Measurements from ENCODE around the gene NRDC. TPM values are rescaled to one million over a fixed set of nuclear protein-coding genes. Genes with fewer than 3 reads are reported as not detected.

Gene NRDC
- total RNA-seq, 2 donors from 2014 or later: 56.8 to 57.7 TPM

DNA sequence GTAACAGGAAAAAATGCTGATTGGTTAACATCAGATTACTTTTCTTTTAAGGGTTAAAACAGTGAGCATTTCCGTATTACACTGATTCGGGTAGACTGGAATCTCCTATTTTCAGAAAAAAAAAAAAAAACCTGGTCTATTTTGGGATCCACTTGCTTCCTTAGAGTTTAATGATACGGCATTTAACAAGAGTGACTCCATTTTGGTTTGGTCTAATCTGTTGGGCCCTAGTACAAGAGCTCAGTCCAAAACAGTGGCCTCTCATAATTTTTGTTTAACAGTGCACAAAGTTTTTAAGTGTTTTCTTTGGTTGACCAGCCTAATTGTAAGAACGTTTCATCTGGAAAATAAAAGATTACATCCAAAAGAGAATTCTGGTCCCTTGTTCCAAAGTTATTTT lies 120.2 kb downstream of the NRDC start:
- no peaks in the 10 kb centered on the region for H3K4me1 ChIP-seq
- TF ChIP-seq, protein P1, sequence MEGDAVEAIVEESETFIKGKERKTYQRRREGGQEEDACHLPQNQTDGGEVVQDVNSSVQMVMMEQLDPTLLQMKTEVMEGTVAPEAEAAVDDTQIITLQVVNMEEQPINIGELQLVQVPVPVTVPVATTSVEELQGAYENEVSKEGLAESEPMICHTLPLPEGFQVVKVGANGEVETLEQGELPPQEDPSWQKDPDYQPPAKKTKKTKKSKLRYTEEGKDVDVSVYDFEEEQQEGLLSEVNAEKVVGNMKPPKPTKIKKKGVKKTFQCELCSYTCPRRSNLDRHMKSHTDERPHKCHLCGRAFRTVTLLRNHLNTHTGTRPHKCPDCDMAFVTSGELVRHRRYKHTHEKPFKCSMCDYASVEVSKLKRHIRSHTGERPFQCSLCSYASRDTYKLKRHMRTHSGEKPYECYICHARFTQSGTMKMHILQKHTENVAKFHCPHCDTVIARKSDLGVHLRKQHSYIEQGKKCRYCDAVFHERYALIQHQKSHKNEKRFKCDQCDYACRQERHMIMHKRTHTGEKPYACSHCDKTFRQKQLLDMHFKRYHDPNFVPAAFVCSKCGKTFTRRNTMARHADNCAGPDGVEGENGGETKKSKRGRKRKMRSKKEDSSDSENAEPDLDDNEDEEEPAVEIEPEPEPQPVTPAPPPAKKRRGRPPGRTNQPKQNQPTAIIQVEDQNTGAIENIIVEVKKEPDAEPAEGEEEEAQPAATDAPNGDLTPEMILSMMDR (IDR thresholded peaks at IDR 0.05): no peak
- no peak for TF ChIP-seq POLR2A (IDR thresholded peaks at IDR 0.05)
- ATAC-seq (no peak), DNase-seq (no peak)
- H3K9me3 ChIP-seq: no peaks in the 10 kb centered on the region
- no peak overlapping the region for H3K27ac ChIP-seq
- no peak overlapping the region for H3K4me3 ChIP-seq
- H3K27me3 ChIP-seq: no peaks in the 10 kb centered on the region
- intact Hi-C loops (cut with DNase I): no loop called here
- no peaks in the 10 kb centered on the region for H3K36me3 ChIP-seq (replicated peaks in 1 of 2; ENCODE audit: insufficient read depth in 1 of 2, low read depth in 2 of 2)
- 83 to 85% methylated on average over 4 of the region's 4 CpGs for WGBS, 2 donors

DNA sequence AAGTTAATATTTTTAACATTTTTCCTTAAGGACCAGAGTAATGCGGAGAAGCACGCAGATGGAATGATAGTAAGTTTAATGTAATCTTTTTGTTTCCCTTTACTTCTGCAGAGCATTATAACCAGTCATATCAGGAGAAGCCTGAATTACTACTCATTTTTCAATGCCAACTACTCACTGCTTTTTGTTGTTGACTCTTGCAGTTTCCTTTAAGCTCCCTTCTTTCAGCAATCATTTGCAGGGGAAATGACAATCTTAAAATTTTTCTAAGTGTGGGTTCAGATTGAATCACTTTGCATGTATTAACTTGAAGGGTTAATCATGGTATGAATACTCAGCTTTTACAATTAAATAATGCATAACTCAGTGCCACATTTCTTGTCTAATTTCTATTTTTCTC lies 122.2 kb downstream of the NRDC start:
- H3K9me3 ChIP-seq: no peaks in the 10 kb centered on the region
- intact Hi-C loops (cut with DNase I): no loop called here
- no peaks in the 10 kb centered on the region for H3K36me3 ChIP-seq (replicated peaks in 1 of 2; ENCODE audit: insufficient read depth in 1 of 2, low read depth in 2 of 2)
- DNase-seq: no peak
- H3K27ac ChIP-seq: no peak overlapping the region
- H3K4me3 ChIP-seq: no peak overlapping the region
- WGBS, 2 donors: 97 to 100% methylated on average over 2 of the region's 2 CpGs
- H3K4me1 ChIP-seq: no peaks in the 10 kb centered on the region
- H3K27me3 ChIP-seq: no peaks in the 10 kb centered on the region
- no peak for TF ChIP-seq POLR2A (IDR thresholded peaks at IDR 0.05)
- TF ChIP-seq, protein P1 (IDR thresholded peaks at IDR 0.05): no peak
- ATAC-seq: no peak

DNA sequence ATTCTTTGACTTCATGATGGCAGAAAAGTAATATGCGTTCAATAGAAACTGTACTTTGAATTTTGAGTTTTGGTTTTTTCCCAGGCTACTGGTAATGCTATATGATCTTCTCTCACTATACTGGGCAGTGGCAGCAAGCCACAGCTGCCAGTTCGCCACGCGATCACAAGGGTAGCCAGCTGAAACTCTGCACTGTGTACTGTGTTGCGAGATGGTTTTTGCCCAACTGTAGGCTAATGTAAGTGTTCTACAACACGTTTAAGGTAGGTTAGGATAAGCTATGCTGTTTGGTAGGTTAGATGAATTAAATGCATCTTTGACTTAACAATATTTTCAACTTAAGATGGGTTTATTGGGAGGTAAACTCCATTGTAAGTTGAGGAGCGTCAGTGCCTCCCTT lies 123.1 kb downstream of the NRDC start:
- Histone ChIP-seq H3K36me3 (replicated peaks in 1 of 2; ENCODE audit: insufficient read depth in 1 of 2, low read depth in 2 of 2) (no peaks in the 10 kb centered on the region), H3K4me3 (no peak overlapping the region), H3K9me3 (no peaks in the 10 kb centered on the region), H3K27ac (no peak overlapping the region), H3K4me1 (no peaks in the 10 kb centered on the region), H3K27me3 (no peaks in the 10 kb centered on the region)
- no peak for ATAC-seq
- TF ChIP-seq POLR2A (IDR thresholded peaks at IDR 0.05): no peak
- TF ChIP-seq, protein P1 (IDR thresholded peaks at IDR 0.05): no peak
- 93 to 97% methylated on average over 7 of the region's 7 CpGs for WGBS, 2 donors
- intact Hi-C loops (cut with DNase I): no loop called here
- no peak for DNase-seq

DNA sequence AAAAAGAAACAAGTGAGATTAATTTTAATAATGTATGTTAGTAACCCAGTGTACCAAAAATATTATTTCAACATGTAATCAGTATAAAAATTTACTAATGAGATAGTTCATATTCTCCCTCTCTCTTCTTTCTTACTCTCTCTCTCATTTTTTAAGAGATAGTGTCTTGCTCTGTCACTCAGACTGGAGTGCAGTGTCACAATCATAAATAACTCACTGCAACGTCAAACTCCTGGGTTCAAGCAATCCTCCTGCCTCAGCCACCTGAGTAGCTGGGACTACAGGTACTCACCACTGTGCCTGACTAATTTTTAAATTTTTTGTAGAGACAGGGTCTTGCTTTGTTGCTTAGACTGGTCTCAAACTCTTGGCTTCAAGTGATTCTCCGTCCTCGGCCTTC lies 123.9 kb downstream of the NRDC start:
- no peaks in the 10 kb centered on the region for H3K9me3 ChIP-seq
- ATAC-seq: no peak
- H3K4me3 ChIP-seq: no peak overlapping the region
- no peak overlapping the region for H3K27ac ChIP-seq
- H3K4me1 ChIP-seq: no peaks in the 10 kb centered on the region
- intact Hi-C loops (cut with DNase I): no loop called here
- no peaks in the 10 kb centered on the region for H3K27me3 ChIP-seq
- WGBS, 2 donors: 93 to 96% methylated on average over 3 of the region's 3 CpGs
- TF ChIP-seq POLR2A (IDR thresholded peaks at IDR 0.05): no peak
- TF ChIP-seq, protein P1 (IDR thresholded peaks at IDR 0.05): no peak
- no peak for DNase-seq
- H3K36me3 ChIP-seq (replicated peaks in 1 of 2; ENCODE audit: insufficient read depth in 1 of 2, low read depth in 2 of 2): no peaks in the 10 kb centered on the region

DNA sequence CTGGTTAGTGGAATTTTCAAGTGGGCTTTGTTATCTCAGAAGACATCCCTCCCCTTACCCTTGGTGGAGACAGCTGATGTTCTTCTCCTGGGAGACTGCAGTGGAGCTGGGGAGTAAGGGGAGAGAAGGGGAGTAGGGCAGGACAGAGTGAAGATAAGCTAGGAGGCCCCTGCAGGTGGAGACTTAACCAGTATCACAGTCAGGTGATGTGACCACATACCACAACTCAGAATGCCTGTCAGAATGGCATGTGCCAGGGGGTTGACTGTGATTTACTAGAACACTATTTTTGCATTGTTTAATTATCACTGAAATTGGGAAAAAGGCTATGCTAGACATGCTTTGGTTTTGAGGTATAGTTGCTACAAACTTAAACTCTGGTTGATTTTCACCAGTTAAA lies 124.6 kb downstream of the NRDC start:
- no peaks in the 10 kb centered on the region for H3K9me3 ChIP-seq

More for the DNA sequence above, 124.6 kb downstream of the NRDC start:
- Histone ChIP-seq H3K27me3 (no peaks in the 10 kb centered on the region), H3K36me3 (replicated peaks in 1 of 2; ENCODE audit: insufficient read depth in 1 of 2, low read depth in 2 of 2) (no peaks in the 10 kb centered on the region), H3K27ac (no peak overlapping the region), H3K4me1 (no peaks in the 10 kb centered on the region), H3K4me3 (no peak overlapping the region)
- intact Hi-C loops (cut with DNase I): no loop called here
- no peak for TF ChIP-seq POLR2A (IDR thresholded peaks at IDR 0.05)
- TF ChIP-seq, protein P1 (IDR thresholded peaks at IDR 0.05): no peak
- ATAC-seq (no peak), DNase-seq (no peak)
